Dendritic cell treated with granulocyte-macrophage colony-stimulating factor and Interleukin-4, amounts not matched to agents 40 ng/mL and 50 ng/mL, for 4 days (primary cell): ENCODE data around the gene DGKZ.

ENCODE experiments used
- H3K27ac Mint-ChIP-seq: one replicate; pipeline ENCODE4 v1.8.0; 2022; ENCODE audit warnings: mild to moderate bottlenecking, mixed read lengths
- H3K27me3 Mint-ChIP-seq: one replicate; pipeline ENCODE4 v1.8.0; 2022; ENCODE audit warnings: mild to moderate bottlenecking, mixed read lengths
- H3K36me3 Mint-ChIP-seq: one replicate; pipeline ENCODE4 v1.8.0; 2022; ENCODE audit warnings: low read depth, mixed read lengths
- H3K4me1 Mint-ChIP-seq: one replicate; pipeline ENCODE4 v1.8.0; 2022; ENCODE audit warnings: low read depth, mixed read lengths
- H3K4me3 Mint-ChIP-seq: one replicate; pipeline ENCODE4 v1.8.0; 2022; ENCODE audit warnings: mild to moderate bottlenecking, moderate library complexity, mixed read lengths
- H3K9me3 Mint-ChIP-seq: one replicate; pipeline ENCODE4 v1.8.0; 2022; ENCODE audit warnings: mixed read lengths
- intact Hi-C: fragments of 100-400 bp; cut with micrococcal nuclease; formaldehyde crosslinking; loops from one replicate; pipeline ENCODE4 v1.15.0; 2022

Gene DGKZ

GRCh38 chr11:46408407-46408986 lies 61.2 kb downstream of the DGKZ start:
- no peak overlapping the region for H3K4me3 Mint-ChIP-seq
- no peaks in the 10 kb centered on the region for H3K4me1 Mint-ChIP-seq
- intact Hi-C loops: no loop called here
- H3K36me3 Mint-ChIP-seq: peaks cover 90% of the 10 kb centered on the region
- H3K9me3 Mint-ChIP-seq: no peaks in the 10 kb centered on the region
- H3K27ac Mint-ChIP-seq: no peak overlapping the region
- H3K27me3 Mint-ChIP-seq: no peaks in the 10 kb centered on the region

GRCh38 chr11:46410021-46410420 lies 62.8 kb downstream of the DGKZ start:
- Mint-ChIP-seq H3K36me3 (peaks cover 90% of the 10 kb centered on the region), H3K27ac (no peak overlapping the region), H3K27me3 (no peaks in the 10 kb centered on the region), H3K9me3 (no peaks in the 10 kb centered on the region), H3K4me3 (no peak overlapping the region), H3K4me1 (no peaks in the 10 kb centered on the region)
- intact Hi-C loops: no loop called here

GRCh38 chr11:46413760-46414465 lies 66.7 kb downstream of the DGKZ start:
- H3K27me3 Mint-ChIP-seq: no peaks in the 10 kb centered on the region
- H3K9me3 Mint-ChIP-seq: no peaks in the 10 kb centered on the region
- H3K4me3 Mint-ChIP-seq: no peak overlapping the region
- intact Hi-C loops: no loop called here
- H3K4me1 Mint-ChIP-seq: no peaks in the 10 kb centered on the region
- no peak overlapping the region for H3K27ac Mint-ChIP-seq
- peaks cover 91% of the 10 kb centered on the region for H3K36me3 Mint-ChIP-seq

- Mint-ChIP-seq H3K4me3 (no peak overlapping the region), H3K36me3 (peaks cover 88% of the 10 kb centered on the region), H3K4me1 (no peaks in the 10 kb centered on the region), H3K27ac (no peak overlapping the region), H3K27me3 (no peaks in the 10 kb centered on the region), H3K9me3 (no peaks in the 10 kb centered on the region)
- intact Hi-C loops: no loop called here
These were observed 67.2 kb downstream of the DGKZ start for GRCh38 chr11:46414466-46414796.

GRCh38 chr11:46414879-46415278 lies 67.6 kb downstream of the DGKZ start:
- H3K9me3 Mint-ChIP-seq: no peaks in the 10 kb centered on the region
- no peak overlapping the region for H3K27ac Mint-ChIP-seq
- no peaks in the 10 kb centered on the region for H3K27me3 Mint-ChIP-seq
- no peak overlapping the region for H3K4me3 Mint-ChIP-seq
- no peaks in the 10 kb centered on the region for H3K4me1 Mint-ChIP-seq
- intact Hi-C loops: no loop called here
- H3K36me3 Mint-ChIP-seq: peaks cover 84% of the 10 kb centered on the region

GRCh38 chr11:46417711-46418110 lies 70.4 kb downstream of the DGKZ start:
- Mint-ChIP-seq H3K27me3 (no peaks in the 10 kb centered on the region), H3K9me3 (no peaks in the 10 kb centered on the region), H3K27ac (no peak overlapping the region), H3K4me3 (no peak overlapping the region), H3K36me3 (peaks cover 89% of the 10 kb centered on the region), H3K4me1 (no peaks in the 10 kb centered on the region)
- intact Hi-C loops: no loop called here

- intact Hi-C loops: no loop called here
- Mint-ChIP-seq H3K27me3 (no peaks in the 10 kb centered on the region), H3K4me1 (no peaks in the 10 kb centered on the region), H3K36me3 (peaks cover 83% of the 10 kb centered on the region), H3K4me3 (no peak overlapping the region), H3K27ac (no peak overlapping the region), H3K9me3 (no peaks in the 10 kb centered on the region)
These were observed 71.5 kb downstream of the DGKZ start for GRCh38 chr11:46418751-46419150.

GRCh38 chr11:46420513-46420912 lies 73.2 kb downstream of the DGKZ start:
- Mint-ChIP-seq H3K4me3 (no peak overlapping the region), H3K36me3 (peaks cover 83% of the 10 kb centered on the region), H3K27me3 (no peaks in the 10 kb centered on the region), H3K4me1 (no peaks in the 10 kb centered on the region), H3K27ac (no peak overlapping the region), H3K9me3 (no peaks in the 10 kb centered on the region)
- intact Hi-C loops: no loop called here

GRCh38 chr11:46421257-46421880 lies 74.1 kb downstream of the DGKZ start:
- Mint-ChIP-seq H3K4me3 (no peak overlapping the region), H3K9me3 (no peaks in the 10 kb centered on the region), H3K27ac (no peak overlapping the region), H3K4me1 (no peaks in the 10 kb centered on the region), H3K36me3 (peaks cover 83% of the 10 kb centered on the region), H3K27me3 (no peaks in the 10 kb centered on the region)
- intact Hi-C loops: no loop called here

GRCh38 chr11:46422588-46422987 lies 75.3 kb downstream of the DGKZ start:
- intact Hi-C loops: no loop called here
- no peaks in the 10 kb centered on the region for H3K27me3 Mint-ChIP-seq
- peaks cover 83% of the 10 kb centered on the region for H3K36me3 Mint-ChIP-seq
- no peaks in the 10 kb centered on the region for H3K4me1 Mint-ChIP-seq
- H3K27ac Mint-ChIP-seq: no peak overlapping the region
- no peak overlapping the region for H3K4me3 Mint-ChIP-seq
- H3K9me3 Mint-ChIP-seq: no peaks in the 10 kb centered on the region

GRCh38 chr11:46426233-46426991 lies 79.1 kb downstream of the DGKZ start:
- no peaks in the 10 kb centered on the region for H3K9me3 Mint-ChIP-seq
- H3K4me3 Mint-ChIP-seq: no peak overlapping the region
- peaks cover 93% of the 10 kb centered on the region for H3K36me3 Mint-ChIP-seq
- no peaks in the 10 kb centered on the region for H3K27me3 Mint-ChIP-seq
- H3K27ac Mint-ChIP-seq: no peak overlapping the region
- intact Hi-C loops: no loop called here
- no peaks in the 10 kb centered on the region for H3K4me1 Mint-ChIP-seq

GRCh38 chr11:46427364-46427763 lies 80.1 kb downstream of the DGKZ start:
- Mint-ChIP-seq H3K36me3 (peaks cover 93% of the 10 kb centered on the region), H3K27me3 (no peaks in the 10 kb centered on the region), H3K27ac (no peak overlapping the region), H3K9me3 (no peaks in the 10 kb centered on the region), H3K4me1 (no peaks in the 10 kb centered on the region), H3K4me3 (no peak overlapping the region)
- intact Hi-C loops: no loop called here

GRCh38 chr11:46429717-46430116 lies 82.5 kb downstream of the DGKZ start:
- no peak overlapping the region for H3K27ac Mint-ChIP-seq
- no peaks in the 10 kb centered on the region for H3K4me1 Mint-ChIP-seq
- no peak overlapping the region for H3K4me3 Mint-ChIP-seq
- peaks cover 99% of the 10 kb centered on the region for H3K36me3 Mint-ChIP-seq
- H3K9me3 Mint-ChIP-seq: no peaks in the 10 kb centered on the region
- intact Hi-C loops: no loop called here
- no peaks in the 10 kb centered on the region for H3K27me3 Mint-ChIP-seq
